Activated CD4-positive, alpha-beta T cell treated with anti-CD3 and anti-CD28 coated beads, Interleukin-2, Interleukin-6, amounts not matched to agents 100 ng/mL and 50 ng/mL, durations not matched to agents 16 hours and 8 hours (primary cell): ENCODE measurements around the gene HK1.
"Not testable (repeated sequence)": the region's sequence is repeated elsewhere in the genome, so short reads cannot be mapped to it uniquely, and the experiment has no call there.

ENCODE experiments used
- DNase-seq: peaks from one replicate; pipeline ENCODE4 v3.0.0-alpha.2; 2020

HK1 gene

GRCh38 chr10:69329721-69330178 lies 51.5 kb downstream of the HK1 start:
- DNase-seq, result no peak

GRCh38 chr10:69331161-69331560 lies 52.9 kb downstream of the HK1 start:
- DNase-seq, result no peak

DNA sequence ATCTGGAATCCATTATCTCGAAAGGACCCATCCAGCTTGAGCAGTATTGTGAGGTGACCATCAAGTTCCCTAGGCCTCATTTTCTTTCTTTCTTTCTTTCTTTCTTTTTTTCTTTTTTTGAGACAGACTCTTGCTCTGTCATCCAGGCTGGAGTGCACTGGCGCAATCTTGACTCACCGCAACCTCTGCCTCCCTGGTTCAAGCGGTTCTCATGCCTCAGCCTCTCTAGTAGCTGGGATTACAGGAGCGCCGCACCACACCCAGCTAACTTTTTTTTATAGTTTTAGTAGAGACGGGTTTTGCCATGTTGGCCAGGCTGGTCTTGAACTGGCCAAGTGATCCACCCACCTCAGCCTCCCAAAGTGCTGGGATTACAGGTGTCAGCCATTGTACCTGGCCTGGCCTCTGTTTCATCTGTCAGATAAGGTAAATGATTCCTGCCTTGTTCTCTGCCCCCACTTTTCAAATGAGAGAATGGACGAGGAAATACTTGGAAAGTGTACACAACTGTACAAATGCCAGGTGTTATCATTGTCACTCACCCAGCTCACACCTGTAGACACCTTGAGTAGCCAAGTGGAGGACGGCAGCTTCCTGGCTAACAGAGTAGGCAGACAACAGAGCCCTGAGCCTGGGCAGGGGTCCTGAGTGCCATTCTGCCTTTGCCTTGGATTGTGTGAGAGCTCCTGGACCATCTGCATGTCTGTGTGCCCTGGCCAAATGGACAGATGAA lies 54.1 kb downstream of the HK1 start:
- no peak for DNase-seq

DNA sequence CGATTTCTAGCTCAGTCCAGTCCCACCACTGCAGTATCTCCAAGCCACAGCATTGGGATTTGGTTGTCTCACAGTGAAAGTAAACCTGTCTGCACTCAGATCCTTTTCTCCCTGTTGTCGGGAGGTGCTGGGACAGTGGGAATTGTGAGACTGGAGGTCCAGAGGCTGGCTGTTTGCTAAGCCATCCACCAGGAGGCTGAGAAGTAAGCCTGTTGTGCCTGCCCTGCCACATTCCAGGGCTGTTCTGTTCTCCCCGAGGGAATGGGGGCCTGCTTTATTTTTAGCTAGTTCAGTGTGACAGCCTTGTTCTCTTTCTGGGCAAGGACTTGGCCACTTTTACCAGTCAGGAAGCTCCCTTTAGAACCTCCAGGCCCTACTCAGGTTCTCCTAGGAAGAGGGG lies 54.9 kb downstream of the HK1 start:
- DNase-seq, result no peak

- not testable (repeated sequence) for DNase-seq
Measured at GRCh38 chr10:69333865-69334301, 55.6 kb downstream of the HK1 start.

DNA sequence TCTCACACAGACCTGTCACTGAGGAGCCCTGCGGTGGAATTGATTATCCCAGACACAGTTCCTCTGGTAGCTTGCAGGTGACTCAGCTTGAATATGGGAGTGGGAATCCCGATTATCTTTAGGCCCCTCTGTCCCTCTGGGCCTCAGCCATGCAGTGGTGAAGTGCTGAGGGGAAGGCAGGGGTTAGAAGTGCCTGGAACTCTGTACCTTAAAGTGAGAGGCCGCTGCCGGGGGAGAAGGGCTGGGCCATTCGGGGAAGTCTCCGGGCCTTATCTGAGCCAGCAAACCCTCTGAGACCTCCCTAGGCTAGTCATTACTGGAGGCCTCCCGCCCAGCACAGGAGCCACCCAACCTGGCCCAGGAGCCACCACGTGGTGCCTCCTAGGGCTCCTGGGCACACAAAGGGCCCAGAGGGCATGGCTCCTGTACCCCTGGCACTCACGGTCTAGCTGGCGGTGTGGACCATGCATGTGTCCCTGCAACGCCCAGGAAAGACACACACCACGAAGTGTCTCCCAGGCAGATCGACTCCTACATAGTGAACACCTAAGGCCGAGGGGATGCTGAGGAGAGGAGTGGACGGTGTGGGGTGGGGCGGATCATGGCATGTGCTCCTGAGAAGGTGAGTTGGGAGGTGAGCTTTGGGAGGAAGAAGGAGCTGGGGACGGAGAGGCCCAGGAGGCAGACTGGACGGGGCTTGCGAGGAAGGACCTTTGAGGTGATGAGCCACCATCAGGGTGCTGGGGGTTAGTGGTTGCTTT lies 56.2 kb downstream of the HK1 start:
- DNase-seq, result no peak

DNA sequence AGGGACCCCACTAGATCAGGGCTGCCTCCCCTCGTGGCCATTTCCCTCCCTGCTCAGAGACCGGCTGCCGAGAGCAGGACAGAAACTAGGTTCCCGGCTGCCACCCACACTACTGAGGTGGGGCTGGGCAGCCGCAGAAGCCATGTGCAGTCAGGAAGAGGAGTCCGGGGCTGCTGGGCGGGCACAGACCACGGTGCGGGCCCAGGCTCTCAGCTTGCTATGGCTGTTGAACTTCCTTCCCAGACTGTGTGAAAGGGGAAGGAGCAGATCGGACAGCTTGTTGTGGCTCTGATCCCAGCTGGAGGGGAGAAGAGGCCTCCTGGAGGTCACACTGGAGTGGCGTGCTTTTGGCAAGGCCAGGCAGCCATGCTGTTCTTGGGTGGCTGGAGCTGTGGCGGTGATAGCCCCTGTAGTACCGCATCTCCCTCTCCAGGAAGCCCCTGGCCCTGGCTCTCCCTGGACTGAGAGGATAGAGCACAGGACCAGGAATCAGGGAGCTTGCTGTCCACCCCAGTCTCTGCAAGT lies 56.8 kb downstream of the HK1 start:
- DNase-seq, result peak; percentile 46

- no peak for DNase-seq
Measured at GRCh38 chr10:69335613-69336012, 57.3 kb downstream of the HK1 start.

GRCh38 chr10:69336952-69337295 lies 58.6 kb downstream of the HK1 start:
- no peak for DNase-seq

- no peak for DNase-seq
Measured at GRCh38 chr10:69337296-69338132, 59.2 kb downstream of the HK1 start.

- DNase-seq, result no peak
Measured at GRCh38 chr10:69338133-69338456, 59.8 kb downstream of the HK1 start.

DNA sequence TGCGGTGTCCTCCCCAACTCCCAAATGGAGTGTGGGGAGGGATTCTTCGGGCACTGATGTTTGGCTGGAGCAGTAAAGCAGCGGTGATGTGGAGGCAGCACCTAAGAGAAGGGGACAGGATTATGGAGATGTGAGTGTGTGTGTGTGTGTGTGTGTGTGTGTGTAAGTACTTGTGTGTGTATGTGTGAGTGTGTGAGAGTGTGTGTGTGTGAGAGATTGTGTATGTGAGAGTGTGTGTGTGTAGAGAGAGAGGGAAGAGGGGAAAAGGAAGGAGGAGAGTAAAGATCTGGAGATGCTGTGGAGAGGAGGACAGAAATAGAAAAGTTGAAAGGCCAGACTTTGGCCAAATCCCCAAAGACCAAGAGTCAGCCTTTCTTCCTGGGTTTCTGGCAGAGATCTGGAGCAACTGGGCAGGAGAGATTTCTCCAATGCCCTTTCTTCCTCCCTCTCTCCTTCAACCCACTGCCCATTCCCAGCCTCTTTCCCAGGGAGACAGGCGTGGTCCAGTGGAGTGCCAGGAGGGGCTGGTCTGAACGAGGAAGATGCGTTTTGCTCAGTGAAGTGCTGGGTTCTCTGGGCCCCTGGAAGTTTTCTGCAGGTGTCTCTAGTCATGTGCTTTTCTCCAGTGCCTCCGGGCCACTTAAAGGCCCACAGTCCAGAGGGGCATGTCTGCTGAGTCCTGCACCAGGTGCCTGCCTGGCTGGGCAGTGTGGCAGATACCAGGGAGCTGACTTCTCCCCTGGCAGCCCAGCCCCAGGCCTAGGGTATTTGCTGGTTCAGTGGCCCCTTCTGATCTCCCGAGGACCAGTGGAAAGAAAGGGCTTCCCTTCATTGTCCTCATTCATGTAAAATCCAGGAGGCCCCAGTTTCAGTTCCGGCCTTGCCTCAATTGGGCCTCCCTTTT lies 60.5 kb downstream of the HK1 start:
- DNase-seq, result no peak

DNA sequence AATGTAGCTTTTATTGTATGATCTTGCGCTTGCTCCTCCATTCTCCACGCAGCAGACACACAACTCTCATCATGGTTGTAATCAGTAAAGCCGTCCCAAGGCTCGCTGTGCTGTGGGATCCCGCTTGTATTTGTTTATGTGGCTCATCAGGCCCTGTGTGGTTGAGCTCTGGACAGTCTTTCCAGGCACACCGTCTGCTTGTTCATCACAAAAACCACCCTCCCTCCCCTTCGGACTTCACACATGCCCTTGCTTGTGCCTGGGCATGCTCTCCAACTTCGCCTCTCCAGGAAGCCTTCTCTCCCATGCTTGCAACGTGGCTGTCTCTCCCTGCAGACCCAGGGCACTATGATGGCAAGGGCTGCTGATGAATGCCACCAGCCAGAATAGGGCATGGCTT lies 62.4 kb downstream of the HK1 start:
- no peak for DNase-seq

DNA sequence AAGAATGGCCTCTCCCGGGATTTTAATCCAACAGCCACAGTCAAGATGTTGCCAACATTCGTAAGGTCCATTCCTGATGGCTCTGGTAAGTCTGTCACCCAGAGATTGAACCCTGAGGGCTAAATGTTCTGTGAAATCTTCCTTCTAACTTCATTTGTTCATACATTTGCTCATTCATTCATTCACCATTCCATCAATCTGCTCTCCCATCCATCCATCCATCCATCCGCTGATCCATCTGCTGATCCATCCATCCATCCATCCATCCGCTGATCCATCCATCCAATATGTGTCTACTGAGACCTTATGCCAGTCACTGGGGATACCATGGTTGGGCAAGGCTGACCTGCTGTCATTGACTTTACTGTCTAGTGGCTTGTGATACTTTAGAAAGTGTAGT lies 65.6 kb downstream of the HK1 start:
- no peak for DNase-seq

DNA sequence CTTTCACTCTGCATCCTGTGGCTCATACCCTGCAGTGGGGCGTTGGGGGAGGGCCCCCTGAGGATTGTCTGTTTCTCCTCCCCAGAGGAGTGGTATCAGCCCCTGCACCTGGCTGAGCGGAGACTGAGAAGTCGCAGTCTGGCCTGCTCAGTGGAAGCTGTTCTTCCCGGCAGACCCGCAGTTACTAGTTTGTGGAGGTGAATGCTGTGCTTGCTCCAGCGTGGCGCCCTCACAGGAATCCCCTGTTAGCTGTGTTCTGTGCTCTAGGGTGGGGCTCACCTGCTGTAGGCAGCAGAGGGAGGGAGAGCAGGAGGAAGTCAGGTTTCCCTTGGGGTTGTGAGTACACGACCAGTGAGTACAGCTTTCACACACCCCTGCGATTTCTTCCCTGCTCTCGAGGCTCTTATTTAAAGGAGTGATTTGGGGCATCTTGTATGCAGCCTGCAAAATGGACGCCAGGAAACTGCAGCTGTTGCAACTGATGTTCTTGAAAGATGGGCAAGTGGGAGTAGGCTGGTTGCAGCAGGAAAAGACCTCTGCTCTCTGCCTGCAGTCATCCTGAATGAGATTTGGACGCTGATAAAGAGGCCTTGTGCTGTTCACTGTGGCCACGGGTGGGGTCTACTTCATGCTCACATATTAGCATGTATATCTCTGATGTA lies 66.4 kb downstream of the HK1 start:
- peak; percentile 30 for DNase-seq

DNA sequence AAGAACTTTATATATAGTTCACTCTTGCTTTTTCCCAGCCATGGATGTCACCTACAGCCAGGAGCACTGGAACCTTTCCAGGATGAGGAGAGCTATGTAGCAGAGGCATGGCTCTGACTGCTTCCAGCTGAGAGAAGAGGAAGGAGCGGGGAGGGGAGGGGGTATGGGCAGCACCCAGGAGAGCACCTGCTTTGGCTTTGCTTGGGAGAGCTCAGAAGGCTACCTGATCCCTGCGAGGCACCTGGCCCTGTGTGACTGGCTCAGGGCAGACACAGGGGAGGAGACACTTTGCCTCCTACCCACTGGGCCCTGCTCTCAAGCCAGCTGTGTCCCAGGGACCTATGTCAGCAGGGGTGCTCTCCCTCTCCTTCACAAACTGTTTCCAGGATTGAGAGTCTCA lies 67.1 kb downstream of the HK1 start:
- DNase-seq, result no peak

DNA sequence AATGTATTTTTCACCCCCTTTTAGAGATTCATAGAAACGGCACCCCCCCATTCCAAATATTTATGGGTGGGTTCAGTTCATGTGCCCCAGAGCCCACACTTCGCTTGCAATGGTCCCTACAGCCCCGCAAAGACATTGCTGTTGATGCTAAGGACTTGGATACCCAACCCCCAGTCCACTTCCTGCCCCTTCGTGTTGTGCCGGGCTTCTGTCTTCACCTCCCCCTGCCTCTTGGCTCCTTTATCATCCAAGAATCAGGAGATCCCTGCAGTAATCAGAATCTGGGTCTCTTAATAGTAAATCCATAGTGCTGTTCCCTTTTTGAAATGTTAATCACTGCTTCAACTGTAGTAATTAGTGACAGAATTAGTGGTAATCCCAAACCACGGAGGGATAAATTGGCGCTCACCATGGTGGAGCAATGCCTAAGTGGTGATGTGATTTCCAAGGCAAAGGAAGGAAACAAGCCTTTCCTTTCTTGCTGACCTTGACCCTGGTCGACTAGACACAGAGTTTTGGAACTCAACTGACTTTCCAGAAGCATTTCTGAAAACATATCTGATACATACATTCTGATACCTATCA lies 67.7 kb downstream of the HK1 start:
- no peak for DNase-seq

DNA sequence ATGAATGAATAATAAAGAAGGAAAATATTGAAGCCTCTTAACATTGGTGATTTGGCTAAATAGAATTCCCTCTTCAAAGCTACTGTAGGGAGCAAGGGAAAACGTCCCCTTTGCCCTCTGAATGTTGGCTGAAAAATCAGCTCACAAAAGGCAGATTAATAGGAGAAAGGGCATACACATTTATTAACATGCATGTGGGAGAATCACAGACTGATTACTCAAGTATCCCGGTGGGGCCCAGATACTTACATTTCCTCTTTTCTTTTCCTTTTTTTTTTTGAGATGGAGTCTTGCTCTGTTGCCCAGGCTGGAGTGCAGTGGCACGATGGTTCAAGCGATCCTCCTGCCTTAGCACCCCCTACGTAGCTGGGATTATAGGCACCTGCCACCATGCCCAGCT lies 68.5 kb downstream of the HK1 start:
- no peak for DNase-seq

DNA sequence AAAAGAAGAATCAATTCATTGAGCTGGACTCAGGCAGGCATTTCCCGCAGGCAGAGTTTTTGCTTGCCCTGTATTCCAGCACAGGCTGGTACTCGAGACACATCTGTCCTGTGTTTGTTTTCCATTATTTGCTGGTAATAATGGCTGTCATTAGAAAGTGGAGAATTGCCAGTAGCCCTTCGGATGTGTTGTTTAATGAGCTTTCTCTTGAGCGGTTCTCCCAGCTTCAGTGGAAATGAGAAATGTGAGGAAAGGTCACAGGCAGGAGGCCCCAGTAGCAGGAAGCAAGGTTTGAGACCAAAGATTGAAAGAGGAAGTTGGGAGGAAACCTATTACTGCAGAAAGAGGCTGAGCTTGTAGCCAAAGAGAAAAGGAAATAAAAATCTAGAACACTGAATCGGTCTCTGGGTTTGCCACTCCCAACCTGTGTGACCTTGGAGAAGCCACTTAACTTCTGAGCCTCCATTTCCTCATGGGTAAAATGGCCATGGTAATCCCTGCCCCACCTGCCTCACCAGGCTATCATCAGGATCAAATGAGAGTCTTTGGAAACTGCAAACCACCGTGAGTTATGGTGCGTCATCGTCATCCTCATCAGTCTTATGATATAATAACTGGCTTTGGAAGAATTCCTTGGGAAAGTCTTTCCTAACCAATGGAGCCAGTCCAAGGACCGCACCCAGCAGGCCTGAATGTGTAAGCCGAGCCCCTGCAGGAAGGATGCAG lies 70.7 kb downstream of the HK1 start:
- no peak for DNase-seq

- no peak for DNase-seq
Measured at GRCh38 chr10:69349542-69349888, 71.2 kb downstream of the HK1 start.

DNA sequence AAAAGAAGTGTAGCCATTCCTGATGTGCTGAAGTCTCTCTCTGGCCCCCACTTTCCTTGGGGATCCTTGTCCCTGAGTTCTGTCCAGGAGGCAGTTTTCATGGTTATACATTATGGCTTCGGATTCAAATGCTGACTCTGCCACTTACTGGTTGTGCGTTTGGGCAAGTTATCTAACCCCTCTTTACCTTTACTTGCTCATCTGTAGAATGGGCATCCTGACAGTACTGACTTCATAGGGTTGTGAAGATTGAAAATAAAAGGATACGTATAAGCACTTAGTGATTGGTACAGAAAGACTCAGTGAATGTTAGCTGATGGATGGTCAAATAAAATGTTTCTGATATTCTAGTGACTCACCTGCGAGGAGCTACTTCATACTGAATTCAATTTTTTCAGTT lies 73.3 kb downstream of the HK1 start:
- DNase-seq, result no peak
